GM21576 (cell line): Measurements from ENCODE around the gene GXYLT2.

Experiments
- ATAC-seq: cut with Tn5 transposase; IDR thresholded peaks from one replicate; pipeline ENCODE4 v1.9.1; 2021; ENCODE audit warnings: mild to moderate bottlenecking, moderate library complexity; ENCODE audit not compliant: unreplicated experiment

Gene GXYLT2

GRCh38 chr3:72930754-72931153, 42.9 kb downstream of the GXYLT2 start:
- ATAC-seq = no peak

GRCh38 chr3:72932416-72932815, 44.6 kb downstream of the GXYLT2 start:
- ATAC-seq = no peak

GRCh38 chr3:72938471-72939265, 50.8 kb downstream of the GXYLT2 start:
- ATAC-seq = peak; percentile 75

GRCh38 chr3:72941245-72941644, 53.4 kb downstream of the GXYLT2 start:
- ATAC-seq = no peak

- ATAC-seq = no peak
These were observed 54.6 kb downstream of the GXYLT2 start for GRCh38 chr3:72942427-72942826.

- ATAC-seq = no peak
These were observed 56.9 kb downstream of the GXYLT2 start for GRCh38 chr3:72944696-72945095.

- ATAC-seq = no peak
These were observed 60.1 kb downstream of the GXYLT2 start for GRCh38 chr3:72947715-72948490.

GRCh38 chr3:72949016-72949415, 61.2 kb downstream of the GXYLT2 start:
- no peak for ATAC-seq

GRCh38 chr3:72950372-72950771, 62.5 kb downstream of the GXYLT2 start:
- no peak for ATAC-seq

GRCh38 chr3:72950801-72951200, 63.0 kb downstream of the GXYLT2 start:
- no peak for ATAC-seq

- peak; percentile 56 for ATAC-seq
These were observed 63.4 kb downstream of the GXYLT2 start for GRCh38 chr3:72951259-72951722.

GRCh38 chr3:72953325-72953956, 65.6 kb downstream of the GXYLT2 start:
- ATAC-seq = no peak

GRCh38 chr3:72957297-72957696, 69.5 kb downstream of the GXYLT2 start:
- ATAC-seq = no peak

- no peak for ATAC-seq
These were observed 71.5 kb downstream of the GXYLT2 start for GRCh38 chr3:72959336-72959735.

- ATAC-seq = no peak
These were observed 73.1 kb downstream of the GXYLT2 start for GRCh38 chr3:72960812-72961518.

GRCh38 chr3:72961752-72962151, 73.9 kb downstream of the GXYLT2 start:
- no peak for ATAC-seq

GRCh38 chr3:72962317-72962716, 74.5 kb downstream of the GXYLT2 start:
- ATAC-seq = no peak

GRCh38 chr3:72964633-72965032, 76.8 kb downstream of the GXYLT2 start:
- ATAC-seq = no peak

GRCh38 chr3:72968266-72968664, 80.4 kb downstream of the GXYLT2 start:
- no peak for ATAC-seq

- ATAC-seq = no peak
These were observed 81.9 kb downstream of the GXYLT2 start for GRCh38 chr3:72969766-72970165.

GRCh38 chr3:72970942-72971341, 83.1 kb downstream of the GXYLT2 start:
- no peak for ATAC-seq
